Left forelimb (tissue), 1 donor: ENCODE measurements around the gene CPN2.
A peak's percentile ranks its signal among the peaks of the same experiment; 100 is the strongest.

Experiments used
- DNase-seq: peaks from one replicate; pipeline ENCODE4 v3.0.0-alpha.2; 2018; ENCODE audit warnings: low spot score

CPN2 gene, protein sequence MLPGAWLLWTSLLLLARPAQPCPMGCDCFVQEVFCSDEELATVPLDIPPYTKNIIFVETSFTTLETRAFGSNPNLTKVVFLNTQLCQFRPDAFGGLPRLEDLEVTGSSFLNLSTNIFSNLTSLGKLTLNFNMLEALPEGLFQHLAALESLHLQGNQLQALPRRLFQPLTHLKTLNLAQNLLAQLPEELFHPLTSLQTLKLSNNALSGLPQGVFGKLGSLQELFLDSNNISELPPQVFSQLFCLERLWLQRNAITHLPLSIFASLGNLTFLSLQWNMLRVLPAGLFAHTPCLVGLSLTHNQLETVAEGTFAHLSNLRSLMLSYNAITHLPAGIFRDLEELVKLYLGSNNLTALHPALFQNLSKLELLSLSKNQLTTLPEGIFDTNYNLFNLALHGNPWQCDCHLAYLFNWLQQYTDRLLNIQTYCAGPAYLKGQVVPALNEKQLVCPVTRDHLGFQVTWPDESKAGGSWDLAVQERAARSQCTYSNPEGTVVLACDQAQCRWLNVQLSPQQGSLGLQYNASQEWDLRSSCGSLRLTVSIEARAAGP

DNA sequence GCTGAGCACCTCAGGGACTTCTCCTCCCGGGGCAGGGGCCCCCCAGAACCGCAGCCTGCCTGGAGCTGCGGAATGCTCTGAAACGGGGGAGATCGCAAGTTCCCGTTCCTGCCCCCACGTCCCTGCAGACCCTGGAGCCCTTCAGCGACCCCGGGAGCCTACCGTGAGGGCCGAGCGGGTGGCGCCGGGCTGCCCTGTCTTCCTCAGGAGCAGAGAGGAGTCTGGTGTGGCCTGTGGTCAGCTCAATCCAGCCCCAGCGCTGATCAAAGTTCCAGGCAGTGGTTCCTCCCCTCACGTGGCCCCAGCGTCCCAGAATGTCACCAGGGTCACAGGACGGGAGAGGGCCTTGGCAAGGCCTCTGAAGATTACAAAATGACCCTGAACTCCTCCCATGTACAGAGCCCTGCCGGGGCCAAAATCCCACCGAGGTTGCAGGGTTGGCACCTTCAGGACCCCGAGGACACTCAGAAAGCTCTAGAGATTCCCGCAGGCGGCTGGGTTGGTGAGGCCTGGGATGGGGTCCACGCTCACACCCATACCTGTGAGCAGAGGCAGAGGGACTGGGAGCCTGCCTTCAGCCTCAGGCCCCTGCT, at the start of gene CPN2:
Gene CPN2, minus strand, starts transcription at position 249 of the 593 bp plus-strand sequence. CDS start 8,626 bp downstream, outside the sequence.
- no peak for DNase-seq

DNA sequence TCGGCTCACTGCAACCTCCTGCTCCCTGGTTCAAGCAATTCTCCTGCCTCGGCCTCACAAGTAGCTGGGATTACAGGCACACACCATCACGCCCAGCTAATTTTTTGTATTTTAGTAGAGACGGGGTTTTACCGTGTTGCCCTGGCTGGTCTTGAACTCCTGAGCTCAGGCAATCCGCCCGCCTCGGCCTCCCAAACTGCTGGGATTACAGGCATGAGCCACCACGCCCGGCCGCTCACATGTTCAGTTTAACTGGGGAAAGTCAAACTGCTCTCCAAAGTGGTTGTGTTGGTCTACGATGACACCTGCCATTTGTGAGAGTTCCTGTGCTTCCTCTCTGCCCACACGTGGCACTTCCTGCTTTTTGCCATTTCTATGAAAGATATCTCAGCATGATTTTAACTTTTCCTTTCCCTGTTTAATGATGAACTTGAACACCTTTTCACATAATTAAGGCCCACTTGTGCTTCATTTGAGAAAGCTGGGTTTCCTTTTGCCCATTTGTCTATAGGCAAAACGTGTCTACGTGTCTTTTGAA, 48.8 kb upstream of the CPN2 start:
- DNase-seq: no peak

DNA sequence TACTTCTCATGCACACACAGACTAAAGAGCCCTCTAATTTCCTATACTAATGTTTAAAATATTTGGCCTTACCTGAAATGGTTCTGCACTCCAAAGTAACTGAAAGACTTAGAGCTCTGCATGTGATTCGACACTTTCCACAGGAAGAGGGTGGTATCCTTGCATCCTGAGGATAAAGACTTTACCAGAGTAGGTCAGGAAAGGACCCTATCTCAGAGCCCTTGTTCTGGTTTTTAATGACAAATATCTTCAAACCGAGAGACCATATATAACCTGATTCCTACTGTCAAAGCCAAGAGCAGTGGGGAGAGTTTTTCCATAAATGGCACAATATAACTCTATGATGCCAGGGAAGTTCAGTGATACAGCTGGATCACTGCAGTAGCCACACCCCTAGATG, 48.0 kb upstream of the CPN2 start, which contains the start of gene GP5:
Gene GP5, minus strand, starts transcription at position 101 of the 400 bp plus-strand sequence. CDS start 984 bp downstream, outside the sequence.
- no peak for DNase-seq

DNA sequence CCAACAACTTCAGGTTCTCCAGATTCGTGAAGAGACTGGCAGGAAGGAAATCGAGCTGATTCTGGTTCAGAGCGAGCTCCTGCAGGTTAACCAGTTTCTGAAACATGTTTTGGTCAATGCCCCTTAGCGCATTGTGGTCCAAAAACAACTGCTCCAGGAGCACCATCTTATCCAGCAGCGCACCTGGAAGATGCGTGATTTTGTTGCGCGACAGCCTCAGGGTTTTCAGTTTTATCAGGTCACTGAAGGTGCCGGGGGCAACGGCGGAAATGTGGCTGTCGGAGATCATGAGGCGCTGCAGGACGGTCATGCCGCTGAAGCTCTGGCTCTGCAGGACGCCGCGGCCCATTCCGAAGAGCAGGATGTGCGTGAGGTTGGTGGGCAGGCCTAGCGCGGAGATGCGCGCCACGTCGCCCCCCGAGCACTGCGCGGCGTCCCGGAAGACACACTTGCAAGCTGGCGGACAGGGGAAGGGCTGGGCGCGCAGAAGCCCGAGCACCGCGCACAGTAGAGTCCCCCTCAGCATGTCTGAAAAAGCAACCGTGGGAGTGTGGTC, 46.7 kb upstream of the CPN2 start:
- DNase-seq: no peak

DNA sequence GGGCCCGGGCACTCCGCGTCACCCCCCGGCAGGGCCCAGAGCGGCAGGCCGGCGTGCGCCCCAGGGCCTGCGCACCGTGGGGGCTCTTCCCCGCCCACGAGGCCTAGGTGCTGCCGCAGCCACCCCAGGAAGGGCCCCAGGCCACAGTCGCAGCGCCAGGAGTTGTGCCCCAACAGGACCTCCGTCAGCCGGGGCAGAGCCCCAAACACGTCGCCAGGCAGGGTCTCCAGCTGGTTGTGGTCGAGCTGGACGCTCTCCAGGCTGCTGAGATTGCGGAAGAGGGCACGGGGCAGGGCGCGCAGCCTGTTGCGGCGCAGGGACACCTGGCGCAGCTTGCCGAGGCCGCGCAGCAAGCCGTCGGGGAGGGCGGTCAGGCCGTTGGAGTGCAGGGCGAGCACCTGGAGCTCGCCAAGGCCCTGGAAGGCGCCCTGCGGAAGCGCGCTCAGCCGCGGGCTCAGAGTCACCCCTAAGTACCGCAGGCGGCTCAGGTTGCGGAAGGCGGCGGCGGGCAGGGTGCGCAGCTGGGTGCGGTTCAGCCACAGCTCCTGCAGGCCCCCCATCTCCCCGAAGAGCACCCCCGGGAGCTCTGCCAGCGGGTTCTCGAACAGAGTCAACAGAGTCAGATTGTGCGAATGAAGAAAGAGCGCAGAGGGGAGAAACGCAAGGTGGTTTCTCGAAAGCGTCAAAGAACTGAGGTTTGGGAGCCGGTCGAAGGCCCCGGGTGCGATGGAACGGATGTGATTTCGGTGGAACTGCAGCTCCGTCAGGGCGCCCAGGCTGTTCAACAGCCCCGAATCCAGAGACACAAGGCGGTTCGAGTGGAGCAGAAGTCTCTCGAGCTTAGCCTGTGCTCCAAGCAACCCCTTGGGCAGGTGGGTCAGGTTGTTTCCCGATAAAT, 46.0 kb upstream of the CPN2 start:
- no peak for DNase-seq

DNA sequence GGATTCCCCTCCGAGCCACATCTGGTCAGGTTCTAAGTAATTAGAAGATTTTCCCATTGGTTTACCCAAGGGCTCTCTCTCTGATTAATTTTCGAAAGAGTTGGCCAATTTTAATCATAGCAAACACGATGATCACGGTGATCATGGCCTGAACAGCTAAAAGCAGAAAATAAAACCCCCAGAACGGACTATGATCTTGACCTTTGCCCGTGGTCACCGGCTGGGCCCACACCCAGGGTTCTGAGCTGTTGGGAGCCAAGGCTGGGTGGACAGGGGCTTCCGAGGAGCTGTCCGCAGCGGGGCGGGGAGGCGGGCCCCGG, 45.4 kb upstream of the CPN2 start:
- DNase-seq: no peak

DNA sequence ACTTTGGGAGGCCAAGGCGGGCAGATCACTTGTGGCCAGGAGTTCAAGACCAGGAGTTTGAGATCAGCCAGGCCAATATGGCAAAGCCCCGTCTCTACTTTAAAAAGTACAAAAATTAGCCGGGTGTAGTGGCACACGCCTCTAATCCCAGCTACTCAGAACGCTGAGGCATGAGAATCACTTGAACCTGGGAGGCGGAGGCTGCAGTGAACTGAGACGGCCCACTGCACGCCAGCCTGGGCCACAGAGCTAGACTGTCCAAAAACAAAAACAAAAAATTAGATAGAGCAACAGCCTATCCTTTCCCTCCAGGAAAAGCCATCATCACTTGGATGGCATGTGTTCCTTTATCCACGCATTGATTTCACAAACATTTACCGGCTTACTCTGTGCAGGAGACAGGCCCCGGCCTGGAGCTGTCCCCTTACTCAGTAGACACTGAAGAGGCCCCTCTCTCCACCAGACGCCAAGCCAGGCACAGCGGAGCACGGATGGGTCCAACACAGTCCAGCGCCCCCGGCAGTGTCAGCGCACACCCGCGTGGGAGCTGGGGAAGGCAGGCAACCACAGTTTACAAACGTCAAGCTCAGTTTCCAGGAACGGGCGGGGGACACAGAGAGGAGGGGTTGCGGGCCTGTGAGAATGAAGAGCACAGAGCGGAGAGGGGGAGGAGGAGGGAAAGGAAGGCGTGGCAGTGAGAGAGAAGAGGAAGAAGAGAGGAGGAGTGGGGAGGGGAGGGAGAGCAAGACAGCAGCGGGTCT, 44.8 kb upstream of the CPN2 start:
- DNase-seq: no peak

DNA sequence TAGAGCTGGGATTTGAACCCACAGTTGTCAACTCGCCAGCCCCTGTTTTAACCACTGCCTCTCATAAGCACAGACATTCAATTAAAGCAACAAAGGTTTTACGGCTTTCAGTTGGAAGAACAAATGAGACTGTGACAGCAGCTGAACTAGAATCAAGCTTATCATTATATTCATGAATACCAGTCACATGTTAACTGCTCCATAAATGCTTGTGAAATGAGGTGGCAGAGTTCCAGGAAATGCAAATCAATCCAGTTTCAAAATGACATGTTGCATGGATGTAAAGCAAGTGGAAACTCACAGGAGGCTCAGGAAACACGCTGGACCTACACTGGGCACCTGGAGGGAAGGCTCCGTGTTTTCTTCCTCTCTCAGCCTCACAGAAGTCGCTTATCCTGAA, 44.1 kb upstream of the CPN2 start:
- no peak for DNase-seq

DNA sequence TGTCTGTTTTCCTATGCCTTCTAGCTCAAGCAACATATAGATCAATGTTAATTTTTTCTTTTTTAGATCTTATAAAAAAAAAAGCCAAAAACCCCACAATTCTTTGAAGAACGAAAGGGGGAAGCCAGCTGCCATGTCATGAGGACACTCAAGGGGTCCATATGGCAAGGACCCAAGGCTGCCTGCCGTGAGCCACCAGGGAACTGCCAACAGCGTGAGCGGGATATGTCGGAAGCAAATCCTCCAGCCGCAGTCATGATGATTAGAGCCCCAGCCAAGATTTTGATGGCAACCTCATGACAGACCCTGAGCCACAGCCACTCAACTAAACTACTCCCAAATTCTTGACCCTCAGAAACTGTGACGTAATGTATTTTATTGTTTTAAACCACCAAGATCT, 41.4 kb upstream of the CPN2 start:
- DNase-seq: no peak

DNA sequence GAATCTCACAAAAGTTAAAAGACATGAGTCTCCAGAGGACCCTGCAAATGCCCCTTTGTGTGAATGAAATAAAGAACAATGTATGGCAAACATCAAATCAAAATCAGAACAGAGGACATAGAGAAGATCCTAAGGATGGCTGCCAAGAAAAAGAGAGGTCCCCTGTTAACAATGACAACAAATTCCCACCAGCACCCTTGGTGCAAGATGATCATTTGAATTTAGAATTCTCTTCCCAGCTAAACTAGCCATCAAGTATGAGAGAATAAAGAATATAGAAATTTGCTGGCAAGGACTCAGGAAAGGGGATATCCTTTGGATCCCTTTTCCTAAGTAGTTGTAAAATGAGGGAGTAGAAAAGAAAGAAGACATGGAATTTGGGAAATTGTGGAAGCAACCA, 39.7 kb upstream of the CPN2 start:
- no peak for DNase-seq

DNA sequence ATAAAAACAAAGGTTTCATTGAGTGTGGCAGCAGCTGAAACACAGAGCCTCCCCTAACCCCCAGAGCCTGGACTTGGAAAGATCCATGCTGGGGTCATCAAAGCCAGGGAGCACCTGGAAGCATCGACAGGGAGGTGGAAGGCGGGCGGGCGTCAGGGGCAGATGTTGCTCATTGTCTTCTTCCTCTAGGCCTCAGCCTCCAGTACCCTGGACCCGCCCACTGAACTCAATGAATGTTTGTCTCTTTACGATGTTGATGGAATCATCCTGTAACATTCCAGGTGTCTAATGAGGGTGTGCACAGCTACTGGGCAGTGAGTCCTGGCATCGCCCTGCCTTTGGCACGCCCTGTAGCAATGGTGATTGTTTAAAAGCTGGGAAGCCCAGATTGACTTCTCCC, 38.1 kb upstream of the CPN2 start:
- DNase-seq: no peak

DNA sequence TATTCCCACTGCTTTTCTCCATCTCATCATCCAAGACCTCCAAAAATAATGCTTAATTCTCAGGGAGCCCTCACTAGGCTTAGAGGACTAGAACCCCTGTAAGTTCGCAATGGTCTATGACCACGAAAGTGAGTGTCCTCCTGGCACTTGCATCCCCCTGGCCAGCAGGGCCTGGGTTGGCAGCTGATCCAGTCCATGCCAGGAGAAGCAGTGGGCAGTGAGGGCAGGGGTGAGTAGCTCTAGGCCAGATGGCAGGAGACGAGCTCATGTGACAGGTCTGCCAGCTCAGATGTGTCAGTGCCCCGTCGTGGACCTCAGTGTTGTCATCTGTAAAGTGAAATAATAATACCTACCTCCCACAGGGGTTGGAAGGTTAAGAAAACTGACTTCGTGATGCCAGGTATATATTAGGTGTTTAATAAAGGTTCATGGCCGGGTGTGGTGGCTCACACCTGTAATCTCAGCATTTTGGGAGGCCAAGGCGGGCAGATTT, 36.8 kb upstream of the CPN2 start:
- peak; percentile 17 for DNase-seq

DNA sequence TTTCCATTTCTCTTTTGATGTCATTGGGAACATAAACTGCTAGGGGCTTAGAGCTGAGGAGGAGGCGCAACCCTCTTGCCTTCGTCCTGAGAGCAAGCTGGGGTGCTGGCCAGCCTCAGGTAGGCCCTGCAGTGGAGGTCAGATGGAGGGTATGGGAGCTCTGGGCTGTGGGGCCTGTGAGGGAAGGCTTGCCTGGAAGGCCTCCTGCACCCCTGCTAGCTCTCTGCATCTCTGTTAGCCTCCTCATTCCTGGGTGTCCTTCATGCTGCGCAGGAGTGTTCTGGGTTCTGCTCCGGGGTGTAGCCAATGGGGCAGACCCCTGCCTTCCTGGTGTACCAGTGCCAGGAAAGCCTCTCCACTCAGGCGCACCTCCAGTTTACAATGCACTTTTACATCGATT, 36.1 kb upstream of the CPN2 start:
- DNase-seq: peak; percentile 11

DNA sequence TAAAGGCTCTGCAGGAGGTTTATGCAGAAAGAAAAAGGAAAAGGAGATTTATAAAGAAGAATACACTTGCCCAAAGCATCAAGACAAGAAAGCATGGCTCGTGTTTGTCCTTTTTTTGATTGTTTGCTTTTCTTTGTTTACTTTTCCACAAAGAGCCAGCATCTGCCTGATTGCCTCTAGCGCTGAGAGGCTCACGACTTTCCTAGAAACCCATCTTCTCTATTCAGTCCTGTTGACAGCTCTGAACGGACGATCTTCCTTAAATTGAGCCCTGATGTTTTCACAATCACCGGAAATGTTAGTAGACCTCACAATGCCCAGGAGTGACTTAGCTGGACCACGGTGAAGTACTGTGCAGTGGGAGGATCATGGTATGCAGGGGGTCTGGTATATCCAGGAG, 35.5 kb upstream of the CPN2 start:
- peak; percentile 4 for DNase-seq

DNA sequence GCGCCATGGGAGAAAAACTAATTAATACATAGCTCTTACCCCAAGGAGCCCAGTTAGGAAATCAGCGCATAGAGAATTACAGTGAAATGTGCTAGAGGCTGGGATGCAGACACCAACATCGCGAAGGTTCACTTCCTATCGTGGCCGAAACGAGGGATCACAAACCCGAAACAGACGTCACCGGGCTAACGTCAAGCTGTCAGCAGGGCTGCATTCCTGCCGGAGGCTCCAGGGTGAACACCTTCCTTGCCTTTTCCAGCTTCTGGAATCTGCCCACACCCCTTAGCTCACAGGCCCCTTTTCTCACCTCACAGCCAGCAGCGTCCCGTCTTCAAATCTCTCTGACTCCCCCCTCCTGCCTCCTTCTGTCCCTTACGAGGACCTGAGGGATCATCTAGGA, 34.9 kb upstream of the CPN2 start:
- DNase-seq: peak; percentile 38

DNA sequence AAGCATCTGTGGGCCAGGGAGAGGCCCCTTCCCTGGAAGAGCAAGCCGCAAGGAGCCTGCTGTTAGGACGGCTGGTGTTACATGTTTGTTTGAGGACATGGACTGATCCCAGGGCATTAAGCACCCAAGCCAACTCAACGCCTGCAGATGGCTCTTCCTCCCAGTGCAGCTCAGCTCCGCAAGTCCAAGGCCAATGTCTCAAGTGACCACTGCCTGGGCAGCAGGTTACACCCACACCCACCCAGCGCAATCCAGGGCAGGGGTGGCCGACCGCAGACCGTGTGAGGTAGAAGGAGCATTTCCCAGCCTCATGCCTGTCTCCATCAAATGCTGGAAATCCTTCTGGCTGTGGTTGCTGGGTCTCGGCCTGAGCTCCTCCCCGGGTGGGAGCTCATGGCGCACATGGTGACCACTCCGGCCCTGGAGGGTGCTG, 33.5 kb upstream of the CPN2 start:
- DNase-seq: peak; percentile 55

DNA sequence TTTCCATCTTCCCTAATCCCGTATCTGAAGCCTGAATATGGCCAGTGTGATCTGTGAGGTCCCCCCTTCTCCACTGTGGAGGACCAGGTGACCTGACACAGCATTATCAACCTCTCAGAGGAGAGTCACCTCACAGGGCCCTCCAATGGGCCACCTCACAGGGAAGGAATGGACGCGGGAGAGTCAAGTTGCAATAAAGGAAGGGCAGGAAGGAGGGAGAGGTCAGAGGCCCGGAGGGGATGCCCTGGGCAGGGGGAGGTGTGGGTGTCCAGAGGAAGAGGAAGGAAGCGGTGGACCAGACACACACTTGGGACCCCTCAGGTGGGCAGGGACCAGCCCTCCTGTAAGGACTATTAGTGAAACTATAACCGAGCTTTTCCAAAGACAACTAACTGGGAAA, 33.0 kb upstream of the CPN2 start:
- peak; percentile 38 for DNase-seq

DNA sequence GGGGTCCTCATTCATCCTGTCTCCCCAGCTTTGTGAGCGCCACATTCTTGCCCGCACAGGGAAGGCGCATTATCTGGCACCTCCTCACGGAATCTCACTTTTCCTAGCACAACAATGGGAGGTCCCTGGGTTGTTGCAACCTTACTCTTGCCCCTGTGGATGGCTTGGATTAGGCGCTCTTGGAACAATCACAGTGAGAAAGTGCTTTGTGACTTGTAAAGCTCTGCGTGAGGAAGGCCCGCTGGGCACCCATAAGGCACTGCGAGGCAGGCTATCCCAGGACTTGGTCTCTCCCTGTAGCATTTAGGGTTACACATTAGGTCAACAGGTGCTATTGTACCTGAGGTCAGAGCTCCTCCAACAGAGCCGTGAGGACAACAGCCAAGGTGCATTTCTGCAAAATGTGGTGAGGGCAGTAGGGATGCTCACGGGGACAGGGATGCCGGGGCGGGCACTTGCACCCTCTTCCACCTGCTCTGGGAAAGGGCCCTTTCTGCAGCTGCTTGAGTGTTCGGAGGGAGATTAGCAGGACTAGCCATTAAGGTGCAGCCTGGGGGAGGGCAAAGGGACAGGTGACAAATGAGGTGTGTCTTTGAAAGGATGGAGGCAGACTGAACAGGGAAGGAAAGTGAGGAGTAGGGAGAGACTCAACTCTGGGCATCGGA, 32.3 kb upstream of the CPN2 start:
- DNase-seq: peak; percentile 55

DNA sequence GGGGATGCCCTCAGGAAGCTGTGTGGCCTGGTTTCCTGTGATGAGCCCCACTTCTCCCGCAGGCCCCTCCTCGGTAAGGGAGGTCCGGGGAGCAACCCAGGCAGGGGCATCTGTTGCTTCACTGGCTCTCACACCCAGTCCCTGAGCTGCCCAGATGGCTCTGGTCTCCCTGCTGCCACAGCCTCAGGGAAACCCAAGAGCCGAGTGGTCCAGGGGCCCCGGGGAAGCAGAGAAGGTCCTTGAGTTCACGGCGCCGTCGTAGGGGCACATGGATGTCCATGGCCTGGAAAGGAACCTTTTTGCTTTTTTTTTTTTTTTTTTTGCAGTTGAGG, 31.7 kb upstream of the CPN2 start:
- peak; percentile 33 for DNase-seq

DNA sequence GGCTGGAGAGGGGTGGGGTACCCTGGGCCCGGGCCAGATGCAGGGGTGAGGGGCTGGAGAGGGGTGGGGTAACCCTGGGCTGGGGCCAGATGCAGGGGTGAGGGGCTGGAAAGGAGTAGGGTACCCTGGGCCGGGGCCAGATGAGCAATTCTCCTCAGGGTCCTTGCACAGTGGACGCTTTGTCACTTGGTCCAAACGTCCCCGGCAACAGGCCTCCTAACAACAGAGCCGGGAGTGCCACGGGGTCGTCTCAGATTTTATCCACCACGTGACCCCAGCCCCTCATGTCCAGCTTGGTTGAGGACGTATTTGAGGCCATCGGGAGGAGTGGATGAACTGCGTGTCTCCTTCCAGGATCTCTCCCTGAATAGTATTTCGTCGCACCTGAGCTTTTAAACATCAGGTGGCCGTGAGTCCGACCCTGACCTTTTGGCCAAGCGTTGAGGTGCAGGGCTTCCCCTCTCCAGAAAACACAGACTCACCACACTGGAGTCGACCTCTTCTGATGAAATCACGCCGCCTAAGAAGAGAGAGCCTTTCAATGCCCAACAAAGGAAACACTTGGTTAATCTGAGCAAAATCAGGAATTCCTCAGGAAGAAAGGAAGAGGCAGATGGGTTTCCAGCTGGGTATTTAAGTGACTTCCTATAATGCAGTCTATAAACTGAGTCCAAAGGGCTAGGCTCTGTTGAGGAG, 31.2 kb upstream of the CPN2 start:
- DNase-seq: peak; percentile 53
